Measurements from ENCODE around the gene AMH. TPM values are rescaled to one million over a fixed set of nuclear protein-coding genes. Genes with fewer than 3 reads are reported as not detected.
A peak's percentile ranks its signal among the peaks of the same experiment; 100 is the strongest.

Gene AMH
- total RNA-seq, 4 donors from 2014 or later, result 0.59 to 5.4 (median 2.1) TPM; not detected in 1

GRCh38 chr19:2269244-2270156 lies 20.4 kb downstream of the AMH start:
- Histone ChIP-seq H3K4me1 (peaks cover 0 to 59% (median 40%) of the 10 kb centered on the region in 4 donors), H3K9me3 (no peaks in the 10 kb centered on the region), H3K36me3 (peaks cover 0 to 16% (median 15%) of the 10 kb centered on the region in 3 donors), H3K27ac (peak overlapping the region; percentile 98 to 100 (median 100)), H3K27me3 (no peaks in the 10 kb centered on the region), H3K4me3 (peak overlapping the region; percentile 80 to 97 (median 94))
- peak; percentile 92 to 97 for DNase-seq (ENCODE audit: low spot score in 2 of 2)
- WGBS, 2 donors, result 1% methylated on average over 52 to 94 of the region's 103 CpGs
- TF ChIP-seq CTCF (IDR thresholded peaks at IDR 0.05) (peak in 3 of 5 experiments; percentile 6 to 88 (median 83)), POLR2A (IDR thresholded peaks at IDR 0.05) (peak; percentile 100), EP300 (IDR thresholded peaks at IDR 0.05) (peak; percentile 34 to 100)

- Histone ChIP-seq H3K4me1 (peaks cover 0 to 63% (median 42%) of the 10 kb centered on the region in 4 donors), H3K4me3 (peak overlapping the region; percentile 80 to 97 (median 94)), H3K9me3 (no peaks in the 10 kb centered on the region), H3K36me3 (peaks cover 0 to 16% (median 16%) of the 10 kb centered on the region in 3 donors), H3K27ac (peak overlapping the region; percentile 98 to 100 (median 100)), H3K27me3 (no peaks in the 10 kb centered on the region)
- WGBS, 2 donors, result 0% methylated on average over 11 to 14 of the region's 30 CpGs
- peak in 1 of 2 donors; percentile 60 for DNase-seq (ENCODE audit: low spot score in 2 of 2)
- TF ChIP-seq CTCF (IDR thresholded peaks at IDR 0.05) (no peak), POLR2A (IDR thresholded peaks at IDR 0.05) (no peak), EP300 (IDR thresholded peaks at IDR 0.05) (no peak)
Measured at GRCh38 chr19:2270157-2270422, 21.0 kb downstream of the AMH start.

GRCh38 chr19:2270423-2271233 lies 21.5 kb downstream of the AMH start:
- WGBS, 2 donors, result 0 to 1% methylated on average over 28 to 42 of the region's 88 CpGs
- no peak for TF ChIP-seq CTCF (IDR thresholded peaks at IDR 0.05)
- peak; percentile 70 to 86 for TF ChIP-seq POLR2A (IDR thresholded peaks at IDR 0.05)
- TF ChIP-seq EP300 (IDR thresholded peaks at IDR 0.05), result peak in 1 of 2 donors; percentile 98

GRCh38 chr19:2271234-2272103 lies 22.3 kb downstream of the AMH start:
- peak overlapping the region; percentile 80 to 97 (median 94) for H3K4me3 ChIP-seq
- H3K9me3 ChIP-seq, result no peaks in the 10 kb centered on the region
- peaks cover 0 to 29% (median 16%) of the 10 kb centered on the region in 3 donors for H3K36me3 ChIP-seq
- TF ChIP-seq CTCF (IDR thresholded peaks at IDR 0.05) (no peak), POLR2A (IDR thresholded peaks at IDR 0.05) (no peak), EP300 (IDR thresholded peaks at IDR 0.05) (no peak)
- peak overlapping the region; percentile 98 to 100 (median 100) for H3K27ac ChIP-seq
- 31 to 36% methylated on average over 35 of the region's 43 CpGs for WGBS, 2 donors
- peaks cover 0 to 73% (median 48%) of the 10 kb centered on the region in 4 donors for H3K4me1 ChIP-seq
- no peak for DNase-seq (ENCODE audit: low spot score in 2 of 2)
- H3K27me3 ChIP-seq, result no peaks in the 10 kb centered on the region

More at GRCh38 chr19:2270423-2271233, 21.5 kb downstream of the AMH start:
- Histone ChIP-seq H3K36me3 (peaks cover 0 to 22% (median 16%) of the 10 kb centered on the region in 3 donors), H3K4me3 (peak overlapping the region; percentile 80 to 97 (median 94)), H3K27ac (peak overlapping the region; percentile 98 to 100 (median 100)), H3K4me1 (peaks cover 0 to 68% (median 46%) of the 10 kb centered on the region in 4 donors), H3K9me3 (no peaks in the 10 kb centered on the region), H3K27me3 (no peaks in the 10 kb centered on the region)
- DNase-seq (ENCODE audit: low spot score in 2 of 2), result peak; percentile 82 to 83

All from tibial nerve (tissue), 4 donors.